CD14-positive monocyte (primary cell): ENCODE results near the gene WDR35. TPM values are rescaled to one million over a fixed set of nuclear protein-coding genes. Genes with fewer than 3 reads are reported as not detected.

Source experiments
- DNase-seq, 3 donors: peaks; one replicate each; pipeline ENCODE4 v3.0.0-alpha.2; 2011 to 2022
- H2AFZ ChIP-seq: 2 replicates; pipeline ENCODE4 v1.6.0; 2012; ENCODE audit warnings: mild to moderate bottlenecking, low read depth, low read length, inconsistent platforms; ENCODE audit not compliant: insufficient read depth, poor library complexity, severe bottlenecking
- H3K27ac ChIP-seq, 2 donors: 1 replicate in 1 of 2; 2 replicates in 1 of 2; pipeline ENCODE4 v1.5.1; 2012 to 2013; ENCODE audit warnings: low read length in 2 of 2, control low read depth in 1 of 2, inconsistent platforms in 1 of 2, low read depth in 1 of 2, mild to moderate bottlenecking in 1 of 2
- H3K27me3 ChIP-seq, 2 donors: one replicate each; pipeline versions ENCODE4 v1.6.0 to v1.6.1; 2011 to 2013; ENCODE audit warnings: low read length in 2 of 2; ENCODE audit not compliant: control insufficient read depth in 2 of 2, insufficient read depth in 2 of 2
- H3K36me3 ChIP-seq, 2 donors: replicated peaks in 1 of 2; 1 replicate in 1 of 2; 2 replicates in 1 of 2; pipeline versions ENCODE4 v1.5.1 to v1.6.1; 2012 to 2013; ENCODE audit warnings: low read length in 2 of 2, control low read depth in 1 of 2, inconsistent platforms in 1 of 2, mild to moderate bottlenecking in 1 of 2; ENCODE audit not compliant: insufficient read depth in 2 of 2, control insufficient read depth in 1 of 2
- H3K4me1 ChIP-seq, 2 donors: 1 replicate in 1 of 2; 2 replicates in 1 of 2; pipeline versions ENCODE4 v1.5.1 to v1.6.1; 2012 to 2013; ENCODE audit warnings: low read length in 2 of 2, control low read depth in 1 of 2, inconsistent platforms in 1 of 2, mild to moderate bottlenecking in 1 of 2, moderate library complexity in 1 of 2; ENCODE audit not compliant: insufficient read depth in 2 of 2, control insufficient read depth in 1 of 2
- H3K4me2 ChIP-seq: replicated peaks from 2 replicates; pipeline ENCODE3; 2012; ENCODE audit warnings: low read length, moderate library complexity, mild to moderate bottlenecking; ENCODE audit not compliant: poor library complexity, severe bottlenecking; ENCODE audit errors: extremely low read depth
- H3K4me3 ChIP-seq, 3 experiments: fragments of 200-600 bp in 1 of 3; sonication (generic) in 1 of 3; replicated peaks in 1 of 3; 1 replicate in 2 of 3; 2 replicates in 1 of 3; pipeline ENCODE4 v1.5.1; 2011 to 2013; ENCODE audit warnings: low read length in 3 of 3, mild to moderate bottlenecking in 3 of 3, control low read depth in 2 of 3, low read depth in 2 of 3, inconsistent platforms in 1 of 3, moderate library complexity in 1 of 3
- H3K79me2 ChIP-seq: 2 replicates; pipeline ENCODE4 v1.6.0; 2012; ENCODE audit warnings: mild to moderate bottlenecking, control low read depth, inconsistent platforms, low read length, moderate library complexity; ENCODE audit not compliant: insufficient read depth
- H3K9ac ChIP-seq: 2 replicates; pipeline ENCODE4 v1.6.0; 2017; ENCODE audit warnings: low read length, mild to moderate bottlenecking; ENCODE audit not compliant: insufficient read depth, poor library complexity, severe bottlenecking
- H3K9me3 ChIP-seq, 2 donors: replicated peaks in 1 of 2; 1 replicate in 1 of 2; 2 replicates in 1 of 2; pipeline versions ENCODE4 v1.5.1 to v1.6.1; 2012 to 2013; ENCODE audit warnings: low read length in 2 of 2, control low read depth in 1 of 2; ENCODE audit not compliant: control insufficient read depth in 1 of 2, insufficient read depth in 1 of 2
- H4K20me1 ChIP-seq: 2 replicates; pipeline ENCODE4 v1.6.0; 2012; ENCODE audit warnings: mild to moderate bottlenecking, low read length, control low read depth, moderate library complexity; ENCODE audit not compliant: insufficient read depth
- H3K27ac Mint-ChIP-seq, 7 donors: one replicate each; pipeline ENCODE4 v1.8.0; 2020; ENCODE audit warnings: mild to moderate bottlenecking in 7 of 7, mixed read lengths in 7 of 7, moderate library complexity in 6 of 7, inconsistent platforms in 2 of 7
- H3K27me3 Mint-ChIP-seq, 3 donors: one replicate each; pipeline ENCODE4 v1.8.0; 2021 to 2022; ENCODE audit warnings: low read depth in 3 of 3, mild to moderate bottlenecking in 3 of 3, mixed read lengths in 3 of 3, moderate library complexity in 3 of 3, inconsistent platforms in 1 of 3
- H3K36me3 Mint-ChIP-seq, 2 donors: one replicate each; pipeline ENCODE4 v1.8.0; 2020; ENCODE audit warnings: mixed read lengths in 2 of 2, inconsistent platforms in 1 of 2, mild to moderate bottlenecking in 1 of 2
- H3K4me1 Mint-ChIP-seq: one replicate; pipeline ENCODE4 v1.8.0; 2020; ENCODE audit warnings: mild to moderate bottlenecking, mixed read lengths
- H3K4me3 Mint-ChIP-seq, 2 donors: one replicate each; pipeline ENCODE4 v1.8.0; 2020; ENCODE audit warnings: mild to moderate bottlenecking in 2 of 2, mixed read lengths in 2 of 2, moderate library complexity in 1 of 2
- H3K9me3 Mint-ChIP-seq, 7 donors: one replicate each; pipeline ENCODE4 v1.8.0; 2020 to 2022; ENCODE audit warnings: mixed read lengths in 7 of 7, mild to moderate bottlenecking in 6 of 7, moderate library complexity in 6 of 7, inconsistent platforms in 2 of 7
- CTCF ChIP-seq: fragments of 200-600 bp; IDR thresholded peaks from one replicate; pipeline ENCODE4 v1.8.0; 2022; ENCODE audit warnings: antibody characterized with exemption, mild to moderate bottlenecking
- WGBS: methylation state at CpG from one replicate; pipeline ENCODE4 v1.1.5; 2013; ENCODE audit warnings: missing lambda C conversion rate; ENCODE audit not compliant: insufficient coverage; 5-methylcytosine and 5-hydroxymethylcytosine counted together
- intact Hi-C, 2 donors: fragments of 100-400 bp; cut with micrococcal nuclease; formaldehyde crosslinking; loops; one replicate each; pipeline versions ENCODE4 v1.15.0 to v1.15.1; 2023
- polyA plus RNA-seq, 3 donors: library from polyadenylated mRNA; depleted of rRNA in 1 of 3; unstranded in 2 of 3; stranded (reverse) in 1 of 3; fragments of 300-500 nt in 2 of 3; fragments of >200 nt in 1 of 3; fragmentation: Illumina TruSeq in 2 of 3; gene quantifications; 1 replicate in 2 of 3; 2 replicates in 1 of 3; pipeline ENCODE4 v1.2.3, GENCODE V29; 2012 to 2021

Gene WDR35
- polyA plus RNA-seq, 3 donors: 0.28 to 1.0 (median 0.67) TPM

GRCh38 chr2:19902216-19902740, 87.6 kb downstream of the WDR35 start:
- peak overlapping the region; percentile 87 for H2AFZ ChIP-seq
- peak overlapping the region; percentile 99 for H3K9ac ChIP-seq
- H3K36me3 Mint-ChIP-seq: peaks cover 3 to 4% of the 10 kb centered on the region in 2 donors
- peaks cover 0 to 4% (median 0%) of the 10 kb centered on the region in 7 donors for H3K9me3 Mint-ChIP-seq
- intact Hi-C loops: loop anchor here (2.0 to 10.0 kb wide), 4 partner anchors 150 to 753 kb away; partner anchors contain the start of genes HS1BP3 (in 1 of the 2) and LAPTM4A (in 1 of the 2)
- peak overlapping the region; percentile 98 to 99 for H3K27ac ChIP-seq
- H3K9me3 ChIP-seq: no peaks in the 10 kb centered on the region
- H3K4me3 ChIP-seq: peak overlapping the region; percentile 81 to 98 (median 94)
- H4K20me1 ChIP-seq: no peaks in the 10 kb centered on the region
- TF ChIP-seq CTCF: no peak
- H3K27ac Mint-ChIP-seq: peak overlapping the region; percentile 97 to 99 (median 98)
- H3K27me3 Mint-ChIP-seq: peaks cover 2 to 3% (median 3%) of the 10 kb centered on the region in 3 donors
- H3K4me2 ChIP-seq: peak overlapping the region; percentile 86
- H3K4me1 ChIP-seq: peaks cover 32 to 39% of the 10 kb centered on the region in 2 donors
- no peaks in the 10 kb centered on the region for H3K36me3 ChIP-seq
- H3K79me2 ChIP-seq: peaks cover 45% of the 10 kb centered on the region
- WGBS: 0% methylated on average over 4 of the region's 21 CpGs
- H3K4me1 Mint-ChIP-seq: peaks cover 35% of the 10 kb centered on the region
- no peaks in the 10 kb centered on the region for H3K27me3 ChIP-seq
- peak overlapping the region; percentile 92 to 98 for H3K4me3 Mint-ChIP-seq
- no peak for DNase-seq

- no peaks in the 10 kb centered on the region for H3K36me3 ChIP-seq
- H3K4me3 ChIP-seq: peak within 1 kb of the TSS; percentile 81 to 98 (median 94)
- H3K4me1 ChIP-seq: peaks cover 32 to 39% of the 10 kb centered on the region in 2 donors
- H3K9me3 ChIP-seq: no peaks in the 10 kb centered on the region
- peak within 1 kb of the TSS; percentile 99 for H3K9ac ChIP-seq
- intact Hi-C loops: loop anchor here (2.0 to 10.0 kb wide), 4 partner anchors 151 to 753 kb away; partner anchors contain the start of genes HS1BP3 (in 1 of the 2) and LAPTM4A (in 1 of the 2)
- WGBS: 0% methylated on average over 54 of the region's 65 CpGs
- peaks cover 35% of the 10 kb centered on the region for H3K4me1 Mint-ChIP-seq
- peak within 1 kb of the TSS; percentile 97 to 99 (median 98) for H3K27ac Mint-ChIP-seq
- no peaks in the 10 kb centered on the region for H4K20me1 ChIP-seq
- TF ChIP-seq CTCF: no peak
- no peaks in the 10 kb centered on the region for H3K27me3 ChIP-seq
- H3K4me2 ChIP-seq: peak within 1 kb of the TSS; percentile 86
- H3K36me3 Mint-ChIP-seq: peaks cover 3 to 4% of the 10 kb centered on the region in 2 donors
- H3K27me3 Mint-ChIP-seq: peaks cover 2 to 3% (median 3%) of the 10 kb centered on the region in 3 donors
- peaks cover 52% of the 10 kb centered on the region for H3K79me2 ChIP-seq
- peak within 1 kb of the TSS; percentile 92 to 98 for H3K4me3 Mint-ChIP-seq
- H2AFZ ChIP-seq: peak within 1 kb of the TSS; percentile 87
- peak within 1 kb of the TSS; percentile 98 to 99 for H3K27ac ChIP-seq
- H3K9me3 Mint-ChIP-seq: peaks cover 0 to 4% (median 0%) of the 10 kb centered on the region in 7 donors
- DNase-seq: peak; percentile 91 to 93 (median 92)
These were observed 88.3 kb downstream of the WDR35 start, which contains the start of gene TTC32 for GRCh38 chr2:19901442-19902215. TSS of gene TTC32 (minus strand) at chr2:19901983. CDS start at chr2:19901854, 129 bp downstream.
